ENCODE results near the gene UGT1A7.

The UGT1A7 gene

DNA sequence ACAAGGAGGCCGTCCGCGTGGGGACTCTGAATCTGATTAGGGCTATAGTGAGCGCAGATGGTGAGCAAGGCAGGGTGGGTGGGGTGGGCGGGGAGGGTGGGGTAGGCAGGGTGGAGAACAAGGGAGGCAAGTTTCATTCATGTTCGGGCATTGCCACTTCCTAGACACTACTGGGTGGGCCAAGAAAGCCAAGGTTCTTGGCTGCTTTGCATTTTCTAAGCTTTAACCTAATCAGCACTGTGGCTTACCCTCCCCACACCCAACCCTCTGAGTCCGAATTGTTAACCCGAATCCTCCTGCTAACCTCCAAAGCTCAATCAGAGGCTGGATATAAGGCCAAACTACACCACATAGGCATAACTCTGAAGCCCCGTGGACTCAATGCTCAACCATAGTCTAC, 114.6 kb downstream of the UGT1A7 start:
- DNase-seq (ENCODE audit: extremely low read depth in 1 of 2, low read depth in 1 of 2) = no peak

DNA sequence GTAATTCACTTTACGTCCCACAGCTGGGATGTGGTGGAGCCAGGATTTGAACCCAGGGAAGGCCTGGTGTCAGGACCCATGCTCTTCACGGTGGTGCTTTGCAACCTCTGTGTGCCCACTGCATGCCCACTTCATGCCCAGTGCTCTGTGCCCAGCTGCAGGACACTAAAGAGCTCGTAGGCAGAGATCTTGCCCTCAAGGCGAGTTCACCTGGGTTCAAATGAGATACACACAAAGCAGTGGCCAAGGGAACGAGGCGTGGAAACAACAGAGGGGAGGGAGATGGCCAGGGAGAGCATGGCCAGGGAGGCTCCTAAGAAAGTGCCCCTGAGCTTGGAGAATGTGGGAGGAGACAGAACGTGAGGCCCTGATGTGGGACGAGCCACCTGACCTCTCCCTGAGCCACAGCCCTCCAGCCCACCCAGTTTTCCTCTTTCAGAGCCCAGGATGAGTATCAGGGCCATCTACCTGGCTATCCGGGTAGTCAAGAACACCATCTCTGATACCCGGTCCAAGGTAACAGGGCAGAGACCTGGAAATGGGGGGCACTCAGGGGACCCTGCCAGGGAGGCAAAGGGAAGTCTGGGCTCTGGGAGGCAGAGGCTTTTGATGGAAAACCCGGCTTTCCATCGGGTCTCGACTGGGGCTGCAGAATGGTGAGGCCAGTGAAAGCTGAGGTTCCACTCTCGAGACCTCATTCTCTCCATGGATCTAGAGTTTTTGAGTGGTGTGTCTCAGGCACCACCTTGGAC, 116.8 kb downstream of the UGT1A7 start:
- no peak for DNase-seq (ENCODE audit: extremely low read depth in 1 of 2, low read depth in 1 of 2)

DNA sequence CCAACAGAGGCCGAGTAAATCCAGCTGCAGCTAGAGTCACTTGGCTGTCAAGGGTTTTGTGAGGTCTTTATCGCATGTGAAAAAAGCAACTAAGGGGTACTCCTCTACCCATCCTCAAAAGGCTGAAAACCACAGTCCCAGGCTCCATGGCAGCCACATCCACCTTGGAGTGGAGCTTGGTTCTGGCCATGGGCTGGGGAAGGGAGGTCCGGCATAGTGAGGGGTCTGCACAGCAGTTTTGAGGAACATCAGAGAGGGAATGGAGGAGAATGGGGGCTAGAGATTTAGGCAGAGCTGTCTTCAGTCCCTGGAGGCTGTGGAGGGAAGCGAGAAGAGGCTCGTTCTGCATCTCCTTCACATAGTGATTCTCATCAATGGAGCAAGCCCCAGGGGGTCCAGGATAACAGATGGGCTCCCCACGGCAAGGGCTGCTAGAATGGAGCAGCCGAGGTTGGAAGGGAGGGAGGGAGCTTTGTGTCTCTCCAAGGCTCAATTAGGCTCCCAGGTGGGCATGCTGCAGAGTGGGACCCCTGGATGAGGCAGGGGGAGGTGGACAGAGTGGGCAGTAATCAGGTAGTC, 117.5 kb downstream of the UGT1A7 start:
- no peak for DNase-seq (ENCODE audit: extremely low read depth in 1 of 2, low read depth in 1 of 2)

DNA sequence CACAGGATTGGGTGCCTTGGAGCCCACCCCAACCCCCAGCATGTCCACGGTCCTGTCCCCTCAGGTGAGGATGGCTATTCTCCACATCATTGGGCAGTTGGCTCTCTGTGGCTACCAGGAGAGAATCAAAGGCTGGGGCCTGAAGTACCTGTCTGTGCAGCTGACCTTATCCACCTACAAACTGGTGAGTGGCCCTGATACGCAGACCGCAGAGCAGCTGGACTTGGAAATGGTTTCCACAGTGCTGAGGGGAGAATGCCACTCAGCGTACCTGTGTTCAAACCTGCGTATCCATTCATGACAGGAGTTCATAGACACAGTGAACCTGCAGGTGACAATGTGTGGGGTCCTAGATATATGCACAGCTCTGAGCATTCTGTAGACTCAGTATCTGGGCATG, 118.0 kb downstream of the UGT1A7 start:
- no peak for DNase-seq (ENCODE audit: extremely low read depth in 1 of 2, low read depth in 1 of 2)

DNA sequence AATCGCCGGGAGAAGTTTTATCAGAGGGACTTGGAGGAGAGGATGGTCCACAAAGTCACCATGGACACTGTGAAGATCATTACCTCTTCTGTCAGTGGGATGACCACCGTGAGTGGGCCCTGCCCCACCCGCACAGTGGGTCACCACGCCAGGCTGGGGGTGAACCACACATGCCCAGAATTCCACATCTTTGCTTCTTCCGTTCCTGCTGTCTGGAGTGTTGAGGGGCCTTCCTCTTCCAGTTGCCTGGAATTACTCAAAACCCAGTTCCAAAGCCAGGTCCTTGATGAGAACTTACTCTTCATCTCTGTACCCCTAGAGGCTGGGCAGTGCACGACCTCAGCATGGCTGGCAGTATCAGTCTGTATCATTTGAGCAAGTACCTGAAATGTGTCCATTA, 118.5 kb downstream of the UGT1A7 start:
- DNase-seq (ENCODE audit: extremely low read depth in 1 of 2, low read depth in 1 of 2) = no peak

DNA sequence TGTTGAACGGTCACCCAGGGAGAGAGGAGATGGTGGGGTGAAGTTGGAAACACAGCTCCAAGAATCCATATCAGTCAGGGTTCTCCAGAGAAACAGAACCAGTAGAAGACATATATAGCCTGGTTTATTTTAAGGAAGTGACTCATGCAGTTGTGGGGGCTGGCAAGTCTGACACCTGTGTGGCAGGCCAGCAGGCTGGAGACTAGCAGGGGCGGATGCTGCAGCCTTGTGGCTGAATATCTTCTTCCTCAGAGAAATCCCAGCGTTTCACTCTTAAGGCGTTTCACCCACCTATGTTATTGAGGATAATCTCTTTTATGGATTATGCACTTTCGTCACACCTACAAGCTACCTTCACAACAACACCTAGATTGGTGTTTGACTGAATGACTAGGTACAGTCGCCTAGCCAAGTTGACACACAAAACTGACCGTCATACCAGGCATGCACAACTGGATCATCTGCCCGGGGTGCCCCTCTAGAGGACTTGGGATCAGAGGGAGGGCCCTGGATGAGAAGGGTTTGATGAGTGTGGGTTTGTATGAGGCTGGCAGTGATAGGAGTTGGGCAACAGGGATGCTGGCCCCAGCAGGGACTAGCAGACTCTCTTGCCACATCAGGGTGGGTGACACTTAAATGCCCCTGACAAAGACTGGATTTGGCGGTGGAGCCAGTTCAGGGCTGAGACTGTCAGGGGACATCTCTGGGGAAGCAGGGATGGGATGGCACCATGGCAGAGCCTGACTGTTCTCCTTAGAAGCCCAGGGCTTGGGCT, 119.8 kb downstream of the UGT1A7 start:
- no peak for DNase-seq (ENCODE audit: extremely low read depth in 1 of 2, low read depth in 1 of 2)

DNA sequence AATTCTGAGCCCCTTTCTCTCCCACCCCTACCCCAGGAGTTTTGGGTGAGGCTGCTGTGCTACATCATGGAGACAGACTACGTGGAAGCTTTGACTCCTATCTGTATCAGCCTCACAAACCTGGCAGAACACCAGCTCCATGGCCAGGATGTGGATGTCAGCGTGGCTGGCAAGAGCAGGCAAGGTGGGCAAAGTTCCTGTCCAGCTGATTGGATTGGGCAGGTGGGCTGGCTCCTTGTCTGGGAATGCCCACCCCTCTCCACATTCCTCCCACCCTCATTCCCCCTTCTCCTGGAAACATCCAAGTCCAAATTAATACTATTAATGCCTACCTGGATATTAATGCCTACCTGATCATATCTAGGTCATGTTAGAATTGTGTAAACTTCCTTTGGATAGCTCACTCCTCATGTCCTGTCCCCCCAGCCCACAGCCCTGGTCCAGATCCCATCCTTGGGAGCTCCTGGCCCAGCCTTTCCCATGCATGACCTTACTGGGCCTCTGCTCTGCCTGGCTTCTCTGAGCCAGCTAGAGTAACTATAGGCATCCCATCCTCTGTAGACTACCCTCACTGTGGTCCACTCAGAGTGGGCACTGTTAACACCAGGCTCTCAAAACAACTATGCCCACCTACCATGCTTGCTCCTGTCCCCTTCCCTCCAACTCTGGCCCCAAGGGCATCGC, 120.6 kb downstream of the UGT1A7 start:
- DNase-seq (ENCODE audit: extremely low read depth in 1 of 2, low read depth in 1 of 2) = no peak

DNA sequence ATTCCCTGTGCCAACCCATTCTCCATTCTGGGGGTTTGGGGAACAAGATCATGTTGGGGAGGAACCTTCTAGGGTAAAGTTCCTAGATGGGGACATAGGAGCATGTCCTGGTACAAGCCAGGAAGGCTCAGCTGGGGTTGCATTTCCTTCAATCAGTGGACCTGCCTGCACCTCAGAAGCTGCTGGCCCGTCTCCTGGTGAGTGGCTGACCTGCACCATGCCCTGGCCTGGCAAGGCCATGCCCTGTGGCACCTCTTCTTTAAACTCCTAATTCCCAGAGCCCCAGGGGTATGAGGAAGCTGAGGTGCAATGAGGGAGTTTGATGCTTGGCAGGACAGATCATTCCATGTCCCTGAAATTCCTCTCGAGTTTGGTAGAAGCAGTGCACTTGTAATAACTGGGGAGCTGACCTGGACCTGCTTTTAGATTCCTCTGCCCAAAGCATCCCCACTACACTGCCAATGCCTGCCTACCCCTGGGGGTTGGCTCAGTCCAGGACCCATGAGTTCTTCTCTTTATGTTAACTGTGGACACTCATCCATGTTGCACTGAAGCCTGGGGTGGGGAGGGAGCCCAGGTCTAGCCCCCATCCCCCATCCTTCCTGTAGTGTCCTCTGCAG, 121.7 kb downstream of the UGT1A7 start:
- DNase-seq (ENCODE audit: extremely low read depth in 1 of 2, low read depth in 1 of 2) = no peak

DNA sequence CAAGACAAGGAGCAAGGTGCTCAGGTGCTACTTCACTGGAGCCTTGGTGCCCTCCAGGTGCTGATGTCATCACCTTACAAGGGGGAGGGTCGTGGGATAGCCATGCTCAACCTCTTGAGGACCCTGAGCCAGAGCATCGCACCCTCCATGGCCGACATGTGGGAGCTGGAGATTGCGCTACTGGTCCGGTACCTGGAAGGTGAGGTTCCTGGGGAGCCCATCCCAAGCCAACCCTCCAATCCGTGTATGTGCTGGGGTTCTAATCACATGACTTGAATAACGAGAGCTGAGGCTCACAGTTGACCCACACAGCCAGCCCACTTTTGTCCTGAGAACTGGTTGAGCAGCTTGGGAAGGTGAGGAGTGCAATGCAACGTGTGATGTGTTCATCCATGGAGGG, 122.3 kb downstream of the UGT1A7 start:
- DNase-seq (ENCODE audit: extremely low read depth in 1 of 2, low read depth in 1 of 2) = no peak

DNA sequence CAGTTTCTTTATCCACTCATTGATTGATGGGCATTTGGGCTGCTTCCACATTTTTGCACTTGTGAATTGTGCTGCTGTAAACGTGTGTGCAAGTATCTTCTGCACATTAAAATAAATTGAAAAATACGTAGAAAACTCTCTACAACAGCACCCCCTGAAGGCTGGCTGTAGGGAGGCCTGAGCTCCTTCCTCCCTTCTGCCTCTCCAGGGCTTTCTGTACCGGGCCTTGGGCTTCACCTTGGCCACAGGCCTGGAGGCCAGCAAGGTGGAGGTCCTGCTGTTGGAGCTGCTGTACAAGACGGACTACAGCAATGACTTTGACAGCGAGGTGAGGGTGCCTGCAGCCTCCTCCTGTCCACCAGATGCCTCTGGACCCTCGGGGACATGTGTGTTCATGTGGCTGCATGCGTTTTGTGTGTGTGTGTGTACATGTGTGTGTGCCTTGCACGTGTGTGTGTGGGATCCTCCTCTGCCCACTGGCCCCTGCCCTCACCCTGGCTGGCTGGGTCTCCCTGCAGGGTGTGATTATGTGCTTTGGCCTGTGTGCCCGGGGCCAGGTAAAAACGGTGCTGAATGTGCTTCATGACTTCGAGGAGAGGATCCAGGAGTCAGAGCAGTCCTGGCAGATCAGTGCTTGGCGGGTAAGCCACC, 125.6 kb downstream of the UGT1A7 start:
- no peak for DNase-seq (ENCODE audit: extremely low read depth in 1 of 2, low read depth in 1 of 2)

DNA sequence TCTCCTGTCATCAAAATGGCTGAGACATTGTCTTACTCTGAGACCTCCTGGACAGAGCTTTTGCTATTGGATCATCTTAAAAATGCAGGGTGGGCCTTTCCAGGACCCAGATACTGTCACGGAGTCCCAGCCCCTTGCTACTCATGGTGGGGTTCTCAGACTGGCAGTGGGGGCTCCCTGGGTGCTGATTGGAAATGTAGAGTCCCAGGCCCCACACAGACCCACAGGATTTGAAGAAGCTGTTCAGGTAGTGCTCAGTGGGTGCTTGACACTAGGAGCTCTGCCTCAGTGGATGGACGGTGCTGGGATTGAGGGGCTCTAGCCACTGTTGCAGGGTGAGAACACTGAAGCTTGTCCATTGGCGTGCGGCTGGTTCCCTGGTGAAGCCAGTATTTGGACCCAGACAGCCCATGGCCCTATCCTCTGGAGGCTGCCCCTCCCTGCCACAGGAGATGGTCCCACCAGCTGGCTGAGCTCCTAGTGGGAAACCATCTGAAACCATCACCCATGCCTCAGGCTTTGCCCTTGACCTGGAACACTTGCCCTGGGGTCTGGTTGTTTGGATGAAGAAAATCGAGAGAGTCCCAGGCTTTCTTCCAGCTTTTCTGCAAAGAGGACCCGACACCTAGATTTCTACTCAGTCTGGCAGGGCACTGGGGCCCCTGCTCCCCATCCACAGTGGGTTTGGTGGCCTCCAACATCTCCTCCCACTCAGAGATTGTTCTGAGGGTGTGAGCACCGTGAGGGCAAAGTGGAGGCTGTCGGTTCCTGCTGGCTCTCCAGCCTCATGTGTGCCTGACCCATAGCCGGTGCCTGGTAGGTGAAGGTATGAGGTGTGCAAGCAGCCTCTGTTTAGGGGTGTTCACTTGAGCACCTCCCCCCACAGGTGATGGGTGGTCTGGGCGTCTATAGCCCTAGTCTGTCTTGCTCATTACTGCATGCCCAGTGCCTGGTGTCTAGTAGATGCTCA, 126.5 kb downstream of the UGT1A7 start:
- DNase-seq (ENCODE audit: extremely low read depth in 1 of 2, low read depth in 1 of 2) = no peak

DNA sequence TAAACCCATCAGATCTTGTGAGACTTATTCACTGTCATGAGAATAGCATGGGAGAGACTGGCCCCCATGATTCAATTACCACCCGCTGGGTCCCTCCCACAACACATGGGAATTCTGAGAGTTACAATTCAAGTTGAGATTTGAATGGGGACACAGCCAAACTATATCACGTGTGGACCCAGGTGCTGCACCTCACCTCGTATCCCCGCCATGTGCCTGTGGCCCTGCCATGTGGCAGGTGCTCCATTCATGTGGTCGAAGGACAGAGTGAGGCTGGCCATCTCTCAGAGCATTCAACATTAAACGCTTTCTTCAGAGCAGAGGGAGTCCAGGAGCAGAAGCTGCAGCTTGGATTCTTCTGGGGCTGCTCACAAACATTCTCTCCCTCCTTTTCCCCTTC, 128.7 kb downstream of the UGT1A7 start:
- no peak for DNase-seq (ENCODE audit: extremely low read depth in 1 of 2, low read depth in 1 of 2)

DNA sequence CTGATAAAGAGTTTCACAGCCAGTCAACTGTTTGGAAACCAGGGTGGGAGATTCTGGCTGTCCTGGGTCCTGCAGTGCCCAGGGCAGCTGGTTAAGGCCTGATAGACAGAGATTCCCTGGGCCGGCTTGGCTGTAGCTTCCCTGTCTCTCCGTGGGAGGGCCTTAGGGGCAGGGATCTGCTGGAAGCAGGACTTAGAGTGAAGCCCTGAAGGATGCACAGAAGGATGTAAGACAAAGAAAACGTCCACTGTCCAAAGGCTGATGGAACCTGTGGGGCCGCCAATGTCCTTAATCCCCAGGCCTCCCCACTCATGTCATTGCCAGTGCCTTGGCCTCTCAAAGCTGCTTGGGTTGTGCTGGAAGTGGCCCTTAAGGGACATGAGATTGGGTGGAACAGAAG, 129.4 kb downstream of the UGT1A7 start:
- DNase-seq (ENCODE audit: extremely low read depth in 1 of 2, low read depth in 1 of 2) = no peak

DNA sequence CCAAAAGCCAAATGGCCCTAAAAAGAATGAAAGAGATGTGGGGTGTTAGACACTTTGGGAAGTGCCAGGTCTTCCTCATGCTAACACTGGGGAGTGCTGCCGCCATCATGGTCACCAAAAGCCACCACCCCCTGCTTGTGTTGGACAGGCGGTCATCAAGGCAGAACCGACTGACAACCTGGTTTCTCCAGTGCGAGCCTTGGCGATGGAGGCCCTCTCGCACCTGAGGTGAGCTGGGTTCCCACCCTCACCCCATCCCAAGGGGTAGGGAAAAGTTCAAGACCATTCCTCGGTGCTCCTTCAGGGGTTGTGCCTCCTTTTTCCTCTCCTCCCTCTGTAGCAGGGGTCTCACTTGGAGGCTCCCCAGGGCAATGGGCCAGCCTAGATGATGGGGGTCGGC, 130.0 kb downstream of the UGT1A7 start:
- no peak for DNase-seq (ENCODE audit: extremely low read depth in 1 of 2, low read depth in 1 of 2)

DNA sequence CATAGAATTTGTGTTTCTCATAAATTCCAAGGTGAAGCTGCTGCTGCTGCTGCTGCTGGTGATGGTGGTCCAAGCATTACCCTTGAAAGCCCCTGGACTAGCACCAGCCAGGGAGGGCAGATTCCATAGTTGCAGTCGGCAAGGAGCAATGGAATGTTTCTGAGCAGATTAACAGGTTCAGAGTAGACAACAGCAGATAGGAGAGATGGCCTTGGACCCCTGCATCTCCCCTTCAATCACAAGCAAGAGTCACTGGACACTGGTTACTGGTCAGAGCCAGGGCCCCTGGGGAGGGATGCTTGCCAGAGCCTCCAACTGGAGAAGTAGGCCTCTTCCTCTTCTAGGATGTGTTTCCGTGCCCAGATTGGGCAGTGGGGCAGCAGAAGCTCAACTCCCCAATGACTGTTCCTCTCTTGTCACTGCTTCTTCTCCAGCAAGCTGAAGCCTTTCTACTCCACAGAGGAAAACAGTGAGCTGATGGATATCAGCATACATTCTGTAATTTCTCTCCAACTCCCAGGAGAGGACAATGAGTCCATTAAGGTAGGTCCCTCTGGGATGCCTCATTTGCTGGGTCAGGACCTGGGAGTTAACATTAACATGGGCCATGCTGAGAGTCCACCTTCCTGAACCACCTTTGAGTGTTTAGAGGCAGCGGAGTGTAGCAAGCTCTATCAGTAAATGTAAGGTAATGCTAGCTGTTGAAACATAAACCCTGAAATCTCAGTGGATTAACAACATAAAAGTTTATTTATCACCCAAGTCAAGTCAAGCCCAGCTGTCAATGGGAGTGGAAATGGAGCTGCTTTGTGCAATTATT, 131.7 kb downstream of the UGT1A7 start:
- DNase-seq (ENCODE audit: extremely low read depth in 1 of 2, low read depth in 1 of 2) = no peak

DNA sequence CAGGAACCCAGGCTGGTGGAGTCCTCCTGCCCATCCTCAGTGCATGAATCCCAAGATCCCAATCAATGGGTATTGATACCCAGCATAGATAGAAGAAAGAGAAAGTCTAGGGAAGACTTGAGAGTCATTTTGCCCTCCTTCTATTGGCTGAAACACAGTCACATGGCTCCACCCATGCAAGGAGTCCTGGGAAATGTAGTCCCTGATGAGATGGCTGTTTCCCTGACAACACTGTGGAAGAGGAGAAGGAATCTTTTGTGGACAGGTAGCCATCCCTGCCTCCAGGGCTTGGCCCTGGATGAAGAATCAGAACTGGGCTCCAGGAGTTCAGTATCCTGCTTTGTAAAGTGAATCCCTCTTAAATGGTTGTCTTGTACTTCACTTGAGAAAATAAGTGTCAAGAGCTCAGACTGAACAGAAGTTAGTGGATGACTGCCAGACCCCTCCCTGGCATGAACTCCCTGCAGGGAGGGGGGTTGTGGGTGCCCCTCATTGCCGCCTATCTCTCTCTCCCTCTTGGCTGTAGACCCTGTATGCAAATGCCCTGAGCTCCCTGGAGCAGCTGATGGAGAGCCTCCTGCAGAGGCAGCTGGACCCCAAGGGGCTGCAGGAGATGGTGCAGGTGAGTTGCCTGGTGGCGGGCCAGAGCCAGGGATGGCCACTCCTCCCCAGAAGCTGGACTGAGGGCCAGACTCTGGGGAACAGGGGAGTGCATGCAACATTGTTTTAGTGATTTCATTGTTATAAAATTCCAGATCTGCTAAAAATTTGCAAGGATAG, 132.5 kb downstream of the UGT1A7 start:
- DNase-seq (ENCODE audit: extremely low read depth in 1 of 2, low read depth in 1 of 2) = no peak

DNA sequence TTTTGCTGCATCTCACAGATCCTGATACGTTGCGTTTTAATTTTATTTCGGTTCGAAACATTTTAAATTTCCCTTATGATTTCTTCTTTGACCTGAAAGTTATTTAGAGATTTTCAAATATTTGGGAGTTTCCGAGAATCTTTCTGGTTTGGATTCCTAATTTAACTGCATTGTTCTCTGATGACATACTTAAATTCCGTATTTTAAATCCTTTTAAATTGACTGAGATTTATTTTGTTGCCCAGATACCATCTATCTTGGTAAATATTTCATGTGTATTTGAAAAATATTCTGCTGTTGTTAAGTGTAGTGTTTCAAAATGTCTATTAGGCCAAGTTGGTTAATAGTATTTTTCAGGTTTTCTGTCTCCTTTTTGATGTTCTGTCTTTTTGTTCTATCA, 134.2 kb downstream of the UGT1A7 start:
- no peak for DNase-seq (ENCODE audit: extremely low read depth in 1 of 2, low read depth in 1 of 2)

DNA sequence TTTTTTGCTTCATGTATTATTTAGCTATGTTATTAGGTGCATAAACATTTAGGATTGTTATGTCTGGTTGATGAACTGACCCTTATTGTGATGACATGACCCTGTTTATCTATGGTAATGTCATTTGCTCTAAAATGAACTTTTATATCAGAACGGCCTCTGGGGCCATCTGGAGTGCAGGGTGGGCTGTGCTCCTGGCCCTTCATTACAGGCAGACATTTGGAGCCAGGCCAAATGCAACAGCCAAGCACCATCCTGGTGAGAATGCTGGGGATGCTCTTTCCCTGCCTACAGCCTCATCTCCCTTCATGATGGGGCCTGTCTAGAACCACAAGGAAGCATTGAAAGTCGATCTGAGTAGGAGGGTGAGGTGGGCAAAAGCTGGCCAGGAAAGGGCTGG, 134.6 kb downstream of the UGT1A7 start:
- no peak for DNase-seq (ENCODE audit: extremely low read depth in 1 of 2, low read depth in 1 of 2)
